ENCODE measurements around the gene ADAMTS17.

Gene ADAMTS17

DNA sequence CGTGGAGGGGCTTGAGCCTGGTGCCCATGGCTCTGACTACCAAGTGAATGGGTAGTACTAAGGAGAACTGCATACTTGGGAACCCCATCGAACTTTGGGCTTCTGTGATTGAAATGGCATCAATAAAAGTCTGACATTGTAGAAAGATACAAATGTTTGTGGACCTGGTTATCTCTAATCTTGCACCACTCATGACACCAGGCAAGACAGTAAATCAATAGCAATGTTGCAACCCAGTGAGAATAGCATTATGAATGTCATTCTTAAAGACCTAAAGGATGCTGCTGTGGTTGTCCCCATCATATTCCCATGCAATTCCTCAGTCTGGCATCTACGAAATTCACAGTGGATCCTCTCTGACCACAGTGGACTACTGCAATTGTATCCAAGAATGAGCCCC, 375.0 kb downstream of the ADAMTS17 start:
- TF ChIP-seq, protein P1, sequence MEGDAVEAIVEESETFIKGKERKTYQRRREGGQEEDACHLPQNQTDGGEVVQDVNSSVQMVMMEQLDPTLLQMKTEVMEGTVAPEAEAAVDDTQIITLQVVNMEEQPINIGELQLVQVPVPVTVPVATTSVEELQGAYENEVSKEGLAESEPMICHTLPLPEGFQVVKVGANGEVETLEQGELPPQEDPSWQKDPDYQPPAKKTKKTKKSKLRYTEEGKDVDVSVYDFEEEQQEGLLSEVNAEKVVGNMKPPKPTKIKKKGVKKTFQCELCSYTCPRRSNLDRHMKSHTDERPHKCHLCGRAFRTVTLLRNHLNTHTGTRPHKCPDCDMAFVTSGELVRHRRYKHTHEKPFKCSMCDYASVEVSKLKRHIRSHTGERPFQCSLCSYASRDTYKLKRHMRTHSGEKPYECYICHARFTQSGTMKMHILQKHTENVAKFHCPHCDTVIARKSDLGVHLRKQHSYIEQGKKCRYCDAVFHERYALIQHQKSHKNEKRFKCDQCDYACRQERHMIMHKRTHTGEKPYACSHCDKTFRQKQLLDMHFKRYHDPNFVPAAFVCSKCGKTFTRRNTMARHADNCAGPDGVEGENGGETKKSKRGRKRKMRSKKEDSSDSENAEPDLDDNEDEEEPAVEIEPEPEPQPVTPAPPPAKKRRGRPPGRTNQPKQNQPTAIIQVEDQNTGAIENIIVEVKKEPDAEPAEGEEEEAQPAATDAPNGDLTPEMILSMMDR (IDR thresholded peaks at IDR 0.05; ENCODE audit: control extremely low read depth, extremely low read depth, low read depth, missing control alignments) = no peak
- ChIA-PET CTCF (no interaction called here), POLR2A (no interaction called here)
- DNase-seq (ENCODE audit: extremely low spot score) = no peak

DNA sequence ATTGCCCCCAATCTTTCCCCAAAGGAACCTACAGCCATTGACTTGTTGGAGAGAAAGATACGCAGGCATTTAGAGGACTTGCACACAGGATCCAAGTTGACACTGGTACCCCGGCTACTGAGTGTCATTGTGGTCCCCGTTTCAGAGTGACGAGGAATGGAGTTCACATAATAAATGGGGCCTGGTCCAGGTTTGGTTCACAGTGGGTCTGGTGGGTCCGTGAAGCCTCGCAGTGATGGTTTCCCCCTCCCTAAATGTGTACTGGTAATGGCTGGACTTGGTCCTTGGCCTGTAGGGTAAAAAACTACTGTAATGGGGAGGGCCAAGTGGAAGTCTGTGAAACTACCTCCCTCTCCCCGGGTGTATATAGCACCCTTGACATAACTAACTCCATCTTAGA, 376.4 kb downstream of the ADAMTS17 start:
- ChIA-PET POLR2A (no interaction called here), CTCF (no interaction called here)
- no peak for DNase-seq (ENCODE audit: extremely low spot score)
- TF ChIP-seq, protein P1 (IDR thresholded peaks at IDR 0.05; ENCODE audit: control extremely low read depth, extremely low read depth, low read depth, missing control alignments) = no peak

GRCh38 chr15:99963976-99964375, 377.8 kb downstream of the ADAMTS17 start:
- TF ChIP-seq, protein P1 (IDR thresholded peaks at IDR 0.05; ENCODE audit: control extremely low read depth, extremely low read depth, low read depth, missing control alignments) = no peak
- POLR2A ChIA-PET = no interaction called here
- DNase-seq (ENCODE audit: extremely low spot score) = no peak
- CTCF ChIA-PET = interaction anchor here (1.2 kb wide), 1 partner anchor 21 kb away, joined by 3 read pairs; no protein-coding TSS in a partner anchor

DNA sequence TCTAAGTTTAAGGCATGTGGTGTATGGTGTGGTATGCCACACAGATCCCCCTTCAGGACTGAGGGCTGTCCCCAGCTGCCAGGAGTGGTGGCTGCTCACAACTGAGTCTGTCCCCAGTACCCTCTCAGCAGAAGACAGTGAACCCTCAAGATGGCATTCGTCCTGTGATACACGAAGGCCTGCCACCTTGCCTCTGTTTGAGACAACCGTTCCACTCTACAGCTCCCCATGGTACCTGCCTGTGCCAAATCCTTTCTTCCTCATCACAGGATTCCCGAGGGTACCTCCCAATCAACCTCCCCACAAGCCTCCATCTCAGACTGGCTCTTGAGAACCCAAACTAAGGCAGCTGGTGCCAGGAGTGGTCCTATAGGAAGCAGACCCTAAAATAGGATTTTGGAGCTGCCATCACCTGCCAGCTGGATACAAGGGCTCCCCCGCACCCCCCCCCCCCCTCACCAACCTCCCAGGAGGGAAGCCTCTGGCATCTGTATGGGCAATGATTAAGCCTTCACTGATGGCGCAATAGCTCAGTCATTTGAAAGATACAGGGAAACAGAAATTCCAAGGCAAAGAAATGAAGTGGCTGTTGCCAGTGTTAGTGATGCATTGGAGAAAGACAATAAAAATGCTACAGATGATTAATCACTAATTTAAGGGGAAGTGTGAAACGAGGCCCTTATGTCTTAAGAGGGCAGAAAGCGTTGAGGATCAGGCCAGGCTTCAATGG, 378.5 kb downstream of the ADAMTS17 start:
- TF ChIP-seq, protein P1 (IDR thresholded peaks at IDR 0.05; ENCODE audit: control extremely low read depth, extremely low read depth, low read depth, missing control alignments) = no peak
- ChIA-PET POLR2A (no interaction called here), CTCF (interaction anchor here (1.2 kb wide), 1 partner anchor 20 kb away, joined by 3 read pairs; no protein-coding TSS in a partner anchor)
- DNase-seq (ENCODE audit: extremely low spot score) = no peak

- TF ChIP-seq, protein P1 (IDR thresholded peaks at IDR 0.05; ENCODE audit: control extremely low read depth, extremely low read depth, low read depth, missing control alignments) = no peak
- DNase-seq (ENCODE audit: extremely low spot score) = no peak
- CTCF ChIA-PET = interaction anchor here (1.4 to 1.6 kb wide), 2 partner anchors 10 to 11 kb away, joined by 4 to 5 read pairs; no protein-coding TSS in a partner anchor
- POLR2A ChIA-PET = no interaction called here
Observed at GRCh38 chr15:99962006-99962561, 379.7 kb downstream of the ADAMTS17 start.

- ChIA-PET POLR2A (no interaction called here), CTCF (interaction anchor here (1.6 kb wide), 1 partner anchor 12 kb away, joined by 5 read pairs; no protein-coding TSS in a partner anchor)
- DNase-seq (ENCODE audit: extremely low spot score) = peak; percentile 5
- TF ChIP-seq, protein P1 (IDR thresholded peaks at IDR 0.05; ENCODE audit: control extremely low read depth, extremely low read depth, low read depth, missing control alignments) = no peak
Observed at GRCh38 chr15:99961011-99961441, 380.7 kb downstream of the ADAMTS17 start.

All from GM10248 (cell line).